Left hindlimb (tissue), 1 donor: ENCODE results near the gene STARD13.

Source experiments
- DNase-seq: peaks from one replicate; pipeline ENCODE4 v3.0.0-alpha.2; 2018

The STARD13 gene

GRCh38 chr13:33132644-33133440 lies 152.7 kb downstream of the STARD13 start:
- DNase-seq = peak; percentile 59

DNA sequence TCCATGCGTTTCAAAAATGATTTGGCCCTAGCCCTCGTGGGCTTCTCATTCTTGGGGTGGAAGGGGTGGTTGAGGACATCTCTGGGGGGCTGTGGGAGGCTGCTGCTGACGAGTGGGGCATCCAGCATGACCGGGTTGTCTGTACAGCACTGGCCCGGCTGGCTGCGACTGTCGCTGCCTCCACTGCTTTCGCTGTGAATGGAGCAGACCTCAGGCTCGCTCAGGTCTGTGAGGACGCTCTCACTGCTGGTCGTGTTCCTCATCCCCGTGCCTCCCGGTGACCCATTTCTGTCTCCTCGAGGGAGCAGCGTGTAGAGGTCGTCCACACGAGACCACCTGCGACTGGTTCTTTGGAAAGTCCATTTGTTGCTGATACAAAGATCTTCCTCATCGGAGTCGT lies 155.7 kb downstream of the STARD13 start:
- no peak for DNase-seq

DNA sequence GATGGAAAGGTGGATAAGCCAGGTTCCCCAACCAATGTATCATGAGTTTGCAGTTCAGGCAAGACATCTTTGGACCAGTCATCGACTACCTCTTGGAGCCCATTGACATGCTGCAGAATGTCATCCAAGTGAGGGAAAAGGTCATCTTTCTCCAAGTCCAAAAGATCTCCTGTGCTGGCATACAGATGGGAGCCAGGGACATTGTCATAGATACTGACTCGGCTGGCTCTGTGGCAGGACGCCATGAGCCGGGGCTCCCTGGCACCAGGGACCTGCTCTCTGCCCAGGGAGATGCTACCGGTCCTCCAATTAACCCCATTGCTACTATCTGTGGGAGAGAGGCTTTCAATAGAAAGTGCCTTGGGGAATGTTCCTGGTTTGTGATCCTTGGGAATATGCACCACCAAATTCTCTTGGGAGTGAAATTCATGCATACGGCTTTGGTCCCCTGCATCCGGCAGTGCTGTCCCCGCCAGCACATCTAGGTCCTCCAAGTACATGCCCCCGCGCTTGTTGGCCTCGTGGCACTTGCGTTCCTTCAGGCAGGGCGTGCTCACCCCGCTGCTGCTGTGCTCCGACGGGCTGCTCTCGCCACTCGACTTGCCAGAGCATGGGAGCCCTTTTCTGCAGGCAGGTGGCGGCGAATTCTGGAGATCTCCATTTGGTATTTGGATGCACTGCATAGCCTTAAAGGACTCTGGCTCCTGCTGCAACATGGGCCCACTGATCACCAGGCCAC lies 156.3 kb downstream of the STARD13 start:
- DNase-seq = no peak

GRCh38 chr13:33128134-33128533 lies 157.4 kb downstream of the STARD13 start:
- DNase-seq = no peak

DNA sequence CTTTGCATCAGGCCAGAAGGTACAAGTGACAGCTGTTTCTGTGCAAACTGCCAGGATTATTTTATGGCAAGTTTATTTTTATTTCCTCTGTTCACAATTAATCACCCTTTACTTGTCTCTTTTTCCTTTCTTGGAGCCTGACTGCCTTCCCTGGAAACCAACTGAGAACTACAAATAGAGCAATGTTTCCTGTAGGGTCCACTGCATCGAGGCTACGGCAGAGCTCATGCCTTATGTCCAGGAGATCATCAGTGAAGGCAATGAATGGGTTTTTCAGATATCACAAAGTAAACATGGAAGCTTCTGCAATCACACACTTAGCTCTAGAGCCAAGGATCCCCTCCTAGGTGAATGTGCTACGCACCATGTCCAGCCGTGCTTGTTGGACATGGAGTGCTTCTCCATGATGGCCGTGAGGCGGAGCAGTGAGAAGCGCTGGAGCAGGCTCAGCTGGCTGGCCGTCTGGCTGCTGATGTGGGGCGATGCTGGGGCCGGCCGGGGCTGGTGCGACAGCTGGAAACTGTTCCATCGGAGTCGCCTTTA lies 158.5 kb downstream of the STARD13 start:
- DNase-seq = no peak

DNA sequence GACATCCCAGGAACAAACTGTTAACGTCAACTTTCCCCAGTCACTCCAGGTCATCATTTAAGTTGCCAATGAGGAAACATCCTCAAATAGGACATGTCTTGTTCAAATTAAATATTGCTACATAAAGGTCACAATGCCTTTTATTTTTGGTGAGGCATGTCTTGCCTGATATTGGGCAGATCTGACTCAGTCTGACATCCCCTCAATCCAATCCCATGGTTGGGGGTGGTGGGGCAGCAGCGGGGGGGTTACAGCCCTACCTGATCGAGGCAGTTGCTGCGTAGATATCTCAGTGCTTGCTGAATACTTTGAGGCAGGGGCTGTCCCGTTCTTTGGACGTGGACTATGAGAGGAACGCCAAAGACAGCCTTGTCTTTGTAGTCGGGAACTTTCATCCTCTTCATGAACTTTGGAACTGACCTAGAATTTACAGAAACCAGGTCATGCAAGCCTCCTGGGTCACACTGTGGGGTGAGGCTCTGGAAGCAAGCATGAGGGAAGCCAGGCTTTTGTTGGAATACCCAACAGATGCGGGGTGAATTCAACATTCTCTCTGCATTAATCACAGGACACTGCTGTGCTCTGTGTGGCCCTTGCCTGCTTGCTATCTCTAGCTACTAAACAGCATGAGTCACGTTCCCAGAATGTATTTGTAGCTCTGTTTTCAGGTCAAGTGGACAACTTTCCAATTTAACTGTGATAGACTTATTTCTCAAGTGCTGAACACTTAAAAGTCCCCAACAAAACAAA lies 159.6 kb downstream of the STARD13 start:
- DNase-seq = no peak

DNA sequence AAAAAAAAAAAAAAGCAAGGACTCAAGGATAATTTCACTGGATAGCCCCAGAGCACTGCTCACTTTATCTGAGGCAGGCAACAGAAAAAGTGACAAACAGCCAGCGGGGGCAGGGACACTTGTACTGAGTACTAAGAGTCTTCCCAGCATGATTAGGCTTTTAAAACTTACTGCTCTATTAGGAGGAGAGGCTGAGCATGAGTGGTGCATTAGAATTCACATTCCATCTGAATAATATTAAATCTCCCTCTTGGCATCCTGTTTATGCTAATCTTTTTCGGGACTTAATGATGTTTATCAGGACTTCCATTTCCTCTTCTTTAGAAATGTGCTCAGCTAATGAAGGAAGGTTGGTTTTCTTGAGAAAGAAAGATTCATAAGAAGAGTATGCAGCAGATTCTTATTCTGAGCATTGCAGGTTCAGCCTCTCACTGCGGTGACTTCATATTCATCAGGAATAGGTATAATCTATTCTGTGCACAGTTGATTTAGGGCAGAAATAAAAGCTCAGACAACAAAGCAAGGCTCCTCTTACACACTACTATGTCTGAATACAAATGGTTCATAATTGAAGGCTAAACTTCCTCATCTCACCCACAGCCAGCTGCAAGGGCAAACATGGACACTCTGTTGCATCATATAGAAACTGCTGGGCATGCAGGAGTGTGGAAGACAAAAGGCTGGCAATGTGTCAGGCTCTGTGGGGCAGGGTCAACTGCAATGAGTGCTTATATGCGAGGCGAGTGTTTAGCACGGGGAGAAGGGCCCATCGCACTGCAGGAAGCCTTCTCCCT lies 162.3 kb downstream of the STARD13 start:
- no peak for DNase-seq

DNA sequence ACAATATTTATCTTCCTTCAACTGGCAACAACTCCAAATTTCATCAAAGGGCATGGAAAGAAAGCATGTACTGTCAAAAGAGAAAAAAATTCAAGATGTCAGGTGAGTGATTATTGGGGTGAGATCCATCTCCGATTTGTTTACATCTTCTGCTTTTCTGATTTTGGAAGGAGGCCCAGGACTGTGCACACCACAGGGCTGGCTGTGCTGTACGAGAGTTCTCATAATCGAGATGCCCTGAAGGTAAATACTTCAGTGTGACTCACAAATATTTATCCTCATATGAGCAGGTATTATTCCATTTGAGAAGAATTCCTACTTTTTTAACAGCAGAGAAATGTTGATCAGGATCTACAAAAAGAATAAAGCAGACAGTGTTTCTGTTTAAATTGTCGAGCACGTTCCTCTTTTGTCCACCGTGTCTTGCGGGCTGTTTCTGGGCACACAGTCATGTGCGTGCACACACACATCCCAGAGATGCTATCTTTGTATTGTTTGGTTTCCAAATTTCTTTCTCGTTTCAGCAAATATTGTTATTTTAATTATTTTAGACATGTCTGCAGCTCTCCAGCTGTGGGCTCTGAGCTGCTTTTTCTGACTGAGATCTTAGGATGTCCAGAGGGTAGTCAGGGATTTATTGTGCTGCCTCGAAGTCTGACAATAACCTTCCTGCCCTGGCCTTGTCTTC lies 165.6 kb downstream of the STARD13 start:
- no peak for DNase-seq

GRCh38 chr13:33119022-33119781 lies 166.4 kb downstream of the STARD13 start:
- no peak for DNase-seq

- no peak for DNase-seq
Observed at GRCh38 chr13:33116321-33117010, 169.1 kb downstream of the STARD13 start.

DNA sequence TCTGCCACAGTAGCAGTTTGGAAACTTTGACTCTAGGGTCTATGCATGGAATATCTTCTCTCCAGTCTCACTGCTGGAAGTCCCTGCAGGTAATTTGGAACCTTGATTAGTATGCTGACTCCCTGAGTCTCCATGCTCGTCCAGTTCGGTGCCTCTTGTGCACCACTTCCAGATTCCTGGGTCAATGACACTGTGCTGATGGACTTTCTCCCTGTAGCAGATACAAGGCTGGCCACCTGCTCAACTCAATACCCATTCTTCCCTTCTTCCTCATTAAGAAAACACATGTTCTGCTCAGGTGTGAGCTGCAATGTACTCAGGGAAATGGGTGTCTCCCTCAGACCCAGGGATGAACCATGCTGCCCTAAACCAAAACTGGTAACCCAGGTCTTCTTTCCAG lies 170.3 kb downstream of the STARD13 start:
- DNase-seq = no peak

GRCh38 chr13:33114146-33114545 lies 171.4 kb downstream of the STARD13 start:
- DNase-seq = no peak

GRCh38 chr13:33112766-33113165 lies 172.8 kb downstream of the STARD13 start:
- no peak for DNase-seq

DNA sequence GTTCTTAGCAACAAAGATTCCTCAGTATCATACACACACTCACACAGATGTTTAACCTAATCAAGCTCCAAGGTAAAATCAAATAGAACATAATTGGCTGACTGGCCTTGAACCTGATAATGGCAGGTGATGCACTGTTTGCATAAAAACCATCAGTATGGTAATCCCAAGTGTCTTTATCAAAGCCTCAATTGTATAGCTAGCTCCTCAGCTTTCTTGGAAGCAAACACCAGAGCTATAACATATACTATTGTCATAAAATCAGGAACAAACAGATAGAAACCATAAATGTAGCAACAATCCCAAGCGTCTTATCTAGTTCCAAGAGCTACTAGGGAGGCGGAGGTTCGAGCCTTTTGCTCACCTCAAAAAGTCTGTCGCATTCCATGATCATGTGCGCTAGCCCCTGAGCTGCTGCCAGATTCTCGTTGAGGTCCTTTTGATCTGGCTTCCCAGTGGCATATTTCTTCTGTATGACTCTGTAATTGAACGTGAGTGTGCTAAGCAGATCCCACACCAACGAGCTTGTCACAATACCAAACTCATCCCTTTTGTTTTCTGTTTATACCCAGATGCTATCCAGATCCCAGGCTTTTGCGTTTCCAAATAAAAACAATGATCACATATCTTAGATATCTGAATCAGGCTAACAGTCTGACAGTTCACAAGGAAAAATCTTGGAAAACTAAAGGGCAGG lies 174.0 kb downstream of the STARD13 start:
- peak; percentile 64 for DNase-seq

GRCh38 chr13:33110713-33111413 lies 174.7 kb downstream of the STARD13 start:
- DNase-seq = peak; percentile 63

- no peak for DNase-seq
Observed at GRCh38 chr13:33110386-33110712, 175.2 kb downstream of the STARD13 start.

DNA sequence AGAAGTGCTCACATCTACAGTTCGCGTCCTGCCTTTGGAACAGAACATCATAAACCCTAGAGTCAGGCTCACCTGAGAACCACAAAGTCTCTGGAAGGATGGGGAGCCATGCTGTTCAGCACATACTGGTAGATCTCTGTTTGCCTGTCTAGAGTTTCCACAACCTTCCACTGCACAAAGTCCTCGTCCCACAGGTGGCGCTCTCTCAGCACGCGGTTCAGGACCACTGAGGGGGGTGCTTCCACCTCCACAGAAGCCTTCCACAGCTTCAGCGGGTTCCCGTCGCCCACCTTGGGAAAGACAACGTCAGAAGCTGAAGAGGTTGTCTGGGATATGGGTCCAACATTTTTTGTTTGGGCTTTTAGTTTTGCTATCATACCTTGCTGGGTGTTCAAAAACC lies 175.8 kb downstream of the STARD13 start:
- DNase-seq = no peak

GRCh38 chr13:33109271-33109697 lies 176.3 kb downstream of the STARD13 start:
- no peak for DNase-seq

DNA sequence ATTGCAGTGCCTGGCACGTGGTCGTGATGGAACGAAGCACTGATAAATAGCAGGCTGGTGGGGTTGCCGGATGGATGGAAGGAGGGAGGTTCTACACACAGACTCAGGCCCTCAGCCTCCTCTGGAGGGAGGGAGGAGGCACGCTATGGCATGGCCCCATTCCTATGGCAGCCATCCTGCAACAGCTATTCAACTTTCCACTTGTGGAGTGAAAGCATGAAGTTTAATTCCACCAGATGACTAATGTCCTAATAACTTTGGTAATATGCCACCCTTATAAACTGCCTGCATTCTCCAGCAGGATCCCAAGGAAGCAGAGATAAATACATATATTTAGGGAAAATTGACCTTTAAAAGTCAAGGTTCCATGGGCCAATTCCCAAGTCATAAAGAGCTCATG lies 176.9 kb downstream of the STARD13 start:
- no peak for DNase-seq
